Panc1 (cell line): ENCODE measurements around the gene GAB3. TPM values are rescaled to one million over a fixed set of nuclear protein-coding genes. Genes with fewer than 3 reads are reported as not detected.

Experiments used
- ATAC-seq: fragments of 200-7000 bp; cut with Tn5 transposase; 2 replicates; pipeline ENCODE4 v1.9.1; 2020; ENCODE audit warnings: mild to moderate bottlenecking, moderate library complexity
- BruUV-seq: library from RNA; stranded (reverse); fragments of 400-500 nt; replicated peaks from 2 replicates; lab custom pipeline; 2021; lab: Mats Ljungman, UMichigan
- CTCF ChIA-PET: fragments of 300-600 bp; sonication (Branson Sonifier 250); formaldehyde crosslinking; loops from one replicate; lab custom pipeline; 2022; ENCODE audit warnings: antibody characterized with exemption; lab: Charles Lee
- POLR2A ChIA-PET: fragments of 300-600 bp; sonication (Branson Sonifier 250); formaldehyde crosslinking; loops from one replicate; lab custom pipeline; 2022; ENCODE audit warnings: antibody characterized with exemption; lab: Charles Lee
- DNase-seq: peaks from one replicate; pipeline ENCODE4 v3.0.0-alpha.2; 2010; ENCODE audit warnings: low read depth, low spot score
- H3K27ac ChIP-seq: 2 replicates; pipeline ENCODE4 v1.5.1; 2011; ENCODE audit warnings: mild to moderate bottlenecking, low read length, inconsistent platforms
- H3K27me3 ChIP-seq: fragments of 200-500 bp; sonication (Bioruptor generic); 2 replicates; pipeline ENCODE4 v1.6.0; 2014; ENCODE audit warnings: low read length, inconsistent platforms; ENCODE audit not compliant: control insufficient read depth, insufficient read depth
- H3K36me3 ChIP-seq: fragments of 200-500 bp; sonication (Bioruptor generic); 2 replicates; pipeline ENCODE4 v1.5.1; 2014; ENCODE audit warnings: inconsistent platforms, mild to moderate bottlenecking, low read length, moderate library complexity; ENCODE audit not compliant: control insufficient read depth, insufficient read depth
- H3K4me1 ChIP-seq: 2 replicates; pipeline ENCODE4 v1.5.1; 2011; ENCODE audit warnings: inconsistent platforms, mild to moderate bottlenecking, low read length, moderate library complexity; ENCODE audit not compliant: control insufficient read depth, insufficient read depth
- H3K4me3 ChIP-seq, 2 experiments: 2 replicates each; pipeline ENCODE4 v1.5.1; 2011 to 2012; ENCODE audit warnings: low read depth in 2 of 2, low read length in 2 of 2, mild to moderate bottlenecking in 2 of 2, inconsistent platforms in 1 of 2, moderate library complexity in 1 of 2
- H3K9me3 ChIP-seq: fragments of 200-500 bp; sonication (Bioruptor generic); 2 replicates; pipeline ENCODE4 v1.5.1; 2014; ENCODE audit warnings: low read depth, mild to moderate bottlenecking, inconsistent platforms, low read length, moderate library complexity; ENCODE audit not compliant: control insufficient read depth, insufficient read depth
- CTCF ChIP-seq: fragments of 450-650 bp; IDR thresholded peaks from 2 replicates; pipeline ENCODE4 v1.5.1; 2017; ENCODE audit warnings: mild to moderate bottlenecking
- POLR2AphosphoS5 ChIP-seq: IDR thresholded peaks from 2 replicates; pipeline ENCODE4 v1.6.1; 2012; ENCODE audit warnings: mild to moderate bottlenecking, low read depth, low read length, moderate library complexity
- REST ChIP-seq, 2 experiments: IDR thresholded peaks; 2 replicates each; pipeline ENCODE4 v1.6.1; 2011 to 2012; ENCODE audit warnings: low read depth in 2 of 2, control low read depth in 1 of 2, low read length in 1 of 2, mild to moderate bottlenecking in 1 of 2, moderate library complexity in 1 of 2; ENCODE audit not compliant: insufficient read depth in 1 of 2
- SIN3A ChIP-seq: IDR thresholded peaks from 2 replicates; pipeline ENCODE4 v1.6.1; 2012; ENCODE audit warnings: low read depth, mild to moderate bottlenecking, low read length, moderate library complexity, borderline replicate concordance; ENCODE audit not compliant: insufficient read depth
- TCF7L2 ChIP-seq: IDR thresholded peaks from 2 replicates; pipeline ENCODE4 v1.6.1; 2011; ENCODE audit warnings: mild to moderate bottlenecking, low read depth, low read length, inconsistent platforms
- in situ Hi-C: cut with HindIII; loops from 2 replicates; pipeline ENCODE4 v1.10.0; 2016; ENCODE audit warnings: low sequenced_read_pairs, low pct_unique_long_range_greater_than_20kb
- intact Hi-C: fragments of 100-400 bp; cut with micrococcal nuclease; formaldehyde crosslinking; loops from one replicate; pipeline ENCODE4 v1.10.0; 2022; ENCODE audit not compliant: unreplicated experiment
- total RNA-seq: library from RNA; stranded (reverse); gene quantifications from one replicate; pipeline ENCODE4 v1.2.1, GENCODE V29; 2021; ENCODE audit not compliant: unreplicated experiment

GAB3 gene
- total RNA-seq, 1 experiment from 2014 or later, result 8.2 TPM

GRCh38 chrX:154793084-154793795 lies 42.4 kb upstream of the GAB3 start:
- H3K9me3 ChIP-seq, result no peaks in the 10 kb centered on the region
- POLR2A ChIA-PET, result no interaction called here
- intact Hi-C loops, result no loop called here
- ATAC-seq, result no peak
- no peaks in the 10 kb centered on the region for H3K36me3 ChIP-seq
- H3K27ac ChIP-seq, result peak overlapping the region; percentile 21; the same call in 1 of the 2 replicates
- no peaks in the 10 kb centered on the region for H3K27me3 ChIP-seq
- TF ChIP-seq TCF7L2, result no peak
- BruUV-seq, result no TSS peak
- CTCF ChIA-PET, result no interaction called here
- DNase-seq, result no peak
- in situ Hi-C loops, result no loop called here
- no peak overlapping the region for H3K4me3 ChIP-seq
- H3K4me1 ChIP-seq, result peaks cover 36% of the 10 kb centered on the region

- H3K9me3 ChIP-seq, result no peaks in the 10 kb centered on the region
- CTCF ChIA-PET, result no interaction called here
Observed at GRCh38 chrX:154791939-154792338, 41.1 kb upstream of the GAB3 start.

More at GRCh38 chrX:154791939-154792338, 41.1 kb upstream of the GAB3 start:
- Histone ChIP-seq H3K27me3 (no peaks in the 10 kb centered on the region), H3K27ac (no peak overlapping the region), H3K36me3 (no peaks in the 10 kb centered on the region), H3K4me3 (no peak overlapping the region), H3K4me1 (peaks cover 23% of the 10 kb centered on the region)
- no peak for ATAC-seq
- BruUV-seq, result no TSS peak
- no peak for DNase-seq
- TF ChIP-seq SIN3A (no peak), TCF7L2 (no peak), POLR2AphosphoS5 (no peak), REST (IDR thresholded peaks at IDR 0.05; ENCODE audit: insufficient read depth in 1 of 2, low read depth in 2 of 2, low read length in 1 of 2) (no peak), CTCF (no peak)
- in situ Hi-C loops, result no loop called here
- POLR2A ChIA-PET, result no interaction called here
- intact Hi-C loops, result no loop called here
